Measurements from ENCODE around the gene ADARB1.

Gene ADARB1

DNA sequence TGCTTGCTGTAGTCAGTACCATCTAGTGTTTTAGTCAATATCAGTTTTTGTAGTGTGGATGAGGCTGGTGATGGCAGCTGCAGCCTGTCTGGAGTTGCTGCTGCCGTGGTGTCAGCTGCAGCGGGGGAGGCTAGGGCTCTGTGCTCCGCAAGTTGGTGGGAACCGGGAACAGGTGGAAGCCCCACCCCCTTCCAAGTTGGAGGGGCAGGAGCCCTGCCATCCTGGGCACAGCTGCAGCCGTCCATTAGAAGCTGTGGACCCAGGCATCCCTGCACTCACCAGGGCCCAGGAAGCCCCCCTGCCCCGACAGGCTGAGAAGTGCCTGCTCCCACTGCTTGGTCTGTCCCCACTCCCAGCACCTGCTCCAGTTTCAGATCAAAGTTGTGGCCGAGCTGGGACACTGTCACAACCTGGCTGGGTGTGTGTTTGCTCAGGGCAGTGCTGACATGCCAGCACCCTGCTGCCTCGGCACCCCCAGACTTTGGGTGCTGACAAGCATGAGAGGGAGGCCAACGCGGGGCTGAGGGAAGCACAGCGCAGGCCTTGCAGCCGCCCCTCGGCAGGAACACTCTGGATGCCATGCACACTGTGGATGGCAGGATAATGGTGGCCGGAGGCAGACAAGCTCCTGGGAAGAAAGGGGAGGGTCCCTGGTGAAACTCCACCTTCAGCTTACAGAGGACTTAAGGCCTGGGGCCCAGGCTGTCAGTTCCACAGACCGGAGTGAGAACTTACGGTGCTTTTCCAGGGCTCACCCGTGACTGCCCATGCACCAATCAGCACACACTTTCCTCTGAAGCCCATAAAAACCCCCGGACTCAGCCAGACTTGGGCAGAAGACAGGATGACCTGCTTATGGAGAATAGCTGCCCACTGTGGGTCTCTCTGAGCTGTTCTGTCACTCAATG, 86.9 kb downstream of the ADARB1 start:
- TF ChIP-seq, protein P1, sequence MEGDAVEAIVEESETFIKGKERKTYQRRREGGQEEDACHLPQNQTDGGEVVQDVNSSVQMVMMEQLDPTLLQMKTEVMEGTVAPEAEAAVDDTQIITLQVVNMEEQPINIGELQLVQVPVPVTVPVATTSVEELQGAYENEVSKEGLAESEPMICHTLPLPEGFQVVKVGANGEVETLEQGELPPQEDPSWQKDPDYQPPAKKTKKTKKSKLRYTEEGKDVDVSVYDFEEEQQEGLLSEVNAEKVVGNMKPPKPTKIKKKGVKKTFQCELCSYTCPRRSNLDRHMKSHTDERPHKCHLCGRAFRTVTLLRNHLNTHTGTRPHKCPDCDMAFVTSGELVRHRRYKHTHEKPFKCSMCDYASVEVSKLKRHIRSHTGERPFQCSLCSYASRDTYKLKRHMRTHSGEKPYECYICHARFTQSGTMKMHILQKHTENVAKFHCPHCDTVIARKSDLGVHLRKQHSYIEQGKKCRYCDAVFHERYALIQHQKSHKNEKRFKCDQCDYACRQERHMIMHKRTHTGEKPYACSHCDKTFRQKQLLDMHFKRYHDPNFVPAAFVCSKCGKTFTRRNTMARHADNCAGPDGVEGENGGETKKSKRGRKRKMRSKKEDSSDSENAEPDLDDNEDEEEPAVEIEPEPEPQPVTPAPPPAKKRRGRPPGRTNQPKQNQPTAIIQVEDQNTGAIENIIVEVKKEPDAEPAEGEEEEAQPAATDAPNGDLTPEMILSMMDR (conservative IDR thresholded peaks at IDR 0.05; ENCODE audit: control insufficient read depth, insufficient read depth, low read depth, low read length): no peak
- no peak for DNase-seq (ENCODE audit: low read depth)
- H3K4me3 ChIP-seq (ENCODE audit: control insufficient read depth, low read depth, low read length): no peak overlapping the region

- TF ChIP-seq, protein P1 (conservative IDR thresholded peaks at IDR 0.05; ENCODE audit: control insufficient read depth, insufficient read depth, low read depth, low read length): no peak
- H3K4me3 ChIP-seq (ENCODE audit: control insufficient read depth, low read depth, low read length): no peak overlapping the region
- no peak for DNase-seq (ENCODE audit: low read depth)
Measured at GRCh38 chr21:45162115-45162514, 87.7 kb downstream of the ADARB1 start.

DNA sequence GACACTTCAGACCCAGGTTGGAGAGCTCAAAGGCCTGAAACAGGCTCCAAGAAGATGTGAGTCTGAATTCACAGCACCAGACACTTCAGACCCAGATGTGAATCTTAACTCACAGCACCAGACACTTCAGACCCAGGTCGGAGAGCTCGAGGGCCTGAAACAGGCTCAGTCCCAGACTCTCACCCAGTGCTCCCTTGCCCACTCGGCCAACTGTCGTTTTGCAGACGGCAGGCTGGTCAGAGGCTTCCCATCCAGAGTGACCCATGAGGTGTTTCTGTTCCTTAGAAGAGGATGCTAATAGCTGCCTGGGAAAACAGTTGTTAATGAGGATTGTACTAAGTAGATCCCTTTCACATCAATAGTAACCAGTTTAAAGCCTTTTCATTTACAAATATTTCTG, 88.4 kb downstream of the ADARB1 start:
- TF ChIP-seq, protein P1 (conservative IDR thresholded peaks at IDR 0.05; ENCODE audit: control insufficient read depth, insufficient read depth, low read depth, low read length): no peak
- H3K4me3 ChIP-seq (ENCODE audit: control insufficient read depth, low read depth, low read length): no peak overlapping the region
- DNase-seq (ENCODE audit: low read depth): no peak

DNA sequence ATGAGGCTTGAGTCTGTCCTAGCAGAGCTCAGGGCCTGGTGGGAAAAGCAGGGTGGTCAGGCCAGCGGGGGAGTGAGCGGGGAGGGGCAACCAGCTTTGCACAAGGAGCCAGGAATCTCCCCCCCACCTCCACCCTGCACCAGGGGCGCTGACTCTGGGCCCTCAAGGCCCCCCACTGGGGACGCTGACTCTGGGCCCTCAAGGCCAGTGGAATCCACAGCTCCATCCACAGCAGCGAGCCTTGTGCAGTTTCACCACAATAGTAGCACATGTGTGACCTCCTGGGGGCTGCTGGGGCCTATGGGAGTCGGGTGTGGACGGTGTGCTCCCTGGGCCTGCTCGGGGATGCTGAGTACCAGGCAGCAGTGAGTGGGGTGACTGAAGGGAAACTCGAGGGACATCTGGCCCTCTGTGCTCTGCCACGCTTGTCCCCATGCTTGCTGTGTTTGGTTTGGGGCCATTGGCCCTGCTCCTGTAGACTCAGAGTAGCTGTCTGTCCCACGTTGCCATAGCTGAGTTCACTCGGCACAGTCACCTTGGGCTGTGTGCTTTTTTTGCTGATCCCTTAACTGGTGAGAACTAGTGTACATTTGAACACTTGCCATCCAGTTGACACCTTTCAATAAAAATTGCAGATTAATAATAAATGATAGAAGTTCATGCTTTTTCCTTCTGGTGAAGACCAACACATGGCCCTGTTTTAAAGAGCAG, 89.2 kb downstream of the ADARB1 start:
- no peak overlapping the region for H3K4me3 ChIP-seq (ENCODE audit: control insufficient read depth, low read depth, low read length)
- DNase-seq (ENCODE audit: low read depth): no peak
- TF ChIP-seq, protein P1 (conservative IDR thresholded peaks at IDR 0.05; ENCODE audit: control insufficient read depth, insufficient read depth, low read depth, low read length): no peak

DNA sequence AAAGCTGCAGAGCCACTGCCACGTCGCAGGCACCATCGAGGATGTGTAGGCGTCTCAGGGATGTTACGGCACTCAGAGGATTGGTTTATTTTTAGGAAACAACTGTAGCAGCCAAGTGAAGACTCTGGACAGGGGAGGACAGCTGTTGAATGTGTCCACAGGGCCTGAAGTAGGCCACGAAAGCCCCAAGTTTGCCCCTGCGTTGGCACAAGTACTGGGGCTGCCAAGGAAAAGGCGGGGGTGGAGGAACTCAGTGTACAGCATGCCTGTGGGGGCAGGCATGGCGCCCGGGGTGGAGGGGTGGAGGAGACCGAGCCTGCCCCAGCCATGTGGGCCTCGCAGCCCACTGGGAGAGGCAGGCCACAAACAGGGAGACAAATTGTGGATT, 89.7 kb downstream of the ADARB1 start:
- no peak overlapping the region for H3K4me3 ChIP-seq (ENCODE audit: control insufficient read depth, low read depth, low read length)
- TF ChIP-seq, protein P1 (conservative IDR thresholded peaks at IDR 0.05; ENCODE audit: control insufficient read depth, insufficient read depth, low read depth, low read length): no peak
- peak; percentile 38 for DNase-seq (ENCODE audit: low read depth)

DNA sequence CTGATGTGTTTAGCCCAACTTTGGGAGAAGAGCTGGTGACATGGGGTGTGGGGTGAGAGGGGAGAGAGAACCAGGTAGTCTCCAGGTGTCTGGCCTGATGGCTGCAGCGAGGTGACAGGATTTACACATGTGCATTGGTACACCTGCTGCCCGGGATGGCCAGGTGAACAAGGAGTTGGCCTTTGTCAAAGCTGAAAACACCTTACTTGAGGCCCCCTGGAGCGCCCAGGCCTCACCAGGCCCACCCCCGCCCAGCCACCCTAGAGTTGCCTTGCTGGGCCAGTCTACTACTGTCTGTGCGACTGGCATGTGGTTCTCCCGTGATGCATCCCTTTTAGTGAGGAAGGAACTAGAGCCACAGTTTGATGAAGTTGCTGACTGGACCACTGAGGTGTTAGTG, 90.5 kb downstream of the ADARB1 start:
- no peak overlapping the region for H3K4me3 ChIP-seq (ENCODE audit: control insufficient read depth, low read depth, low read length)

More for the DNA sequence above, 90.5 kb downstream of the ADARB1 start:
- DNase-seq (ENCODE audit: low read depth): no peak
- TF ChIP-seq, protein P1 (conservative IDR thresholded peaks at IDR 0.05; ENCODE audit: control insufficient read depth, insufficient read depth, low read depth, low read length): no peak
